Amniotic stem cell (primary cell): ENCODE data around the gene USF1.
"Not testable (repeated sequence)": the region's sequence is repeated elsewhere in the genome, so short reads cannot be mapped to it uniquely, and the experiment has no call there.

ENCODE experiments used
- DNase-seq: peaks from one replicate; lab custom pipeline; 2025; lab: John Stamatoyannopoulos, UW

USF1 gene

DNA sequence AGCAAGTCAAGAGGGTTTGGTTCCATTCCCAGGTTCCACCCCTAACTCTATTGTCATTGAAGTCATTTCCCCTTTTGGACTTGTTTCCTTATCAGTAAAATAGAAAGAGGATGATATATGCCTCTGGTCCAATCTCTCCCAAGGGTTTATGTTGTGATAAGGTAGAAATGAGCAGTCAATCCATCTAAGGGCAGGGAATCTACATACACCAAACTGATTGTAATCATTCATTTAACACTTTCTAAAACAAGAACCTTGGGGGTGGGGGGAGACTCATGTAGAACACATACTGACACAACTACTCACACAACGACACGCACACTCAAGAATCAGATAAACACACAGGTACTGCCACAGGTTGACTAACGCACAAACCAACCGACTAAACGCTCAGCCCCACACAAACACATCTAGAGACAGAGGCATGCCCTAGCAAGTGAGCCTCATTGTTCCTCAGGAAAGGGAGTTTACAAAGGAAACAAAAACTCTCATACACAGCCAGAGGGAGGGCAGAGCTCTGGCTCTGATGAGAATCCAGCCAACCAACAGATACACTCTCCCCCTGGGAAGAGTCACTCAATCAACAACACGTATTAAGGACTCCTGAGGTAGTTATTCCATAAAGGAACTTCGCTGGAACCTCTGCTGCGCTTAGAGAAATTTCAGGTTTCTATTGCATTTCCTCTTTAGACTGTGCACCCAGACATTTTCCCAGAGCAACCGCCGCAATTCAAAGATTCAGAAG is 25.9 kb downstream of the USF1 start:
- no peak for DNase-seq

- not testable (repeated sequence) for DNase-seq
Measured at GRCh38 chr1:161019111-161019660, 26.6 kb downstream of the USF1 start.

GRCh38 chr1:161018631-161018930 is 27.2 kb downstream of the USF1 start:
- DNase-seq, result no peak

GRCh38 chr1:161017756-161018630 is 27.8 kb downstream of the USF1 start:
- no peak for DNase-seq

- DNase-seq, result not testable (repeated sequence)
Measured at GRCh38 chr1:161017181-161017580, 28.6 kb downstream of the USF1 start.

DNA sequence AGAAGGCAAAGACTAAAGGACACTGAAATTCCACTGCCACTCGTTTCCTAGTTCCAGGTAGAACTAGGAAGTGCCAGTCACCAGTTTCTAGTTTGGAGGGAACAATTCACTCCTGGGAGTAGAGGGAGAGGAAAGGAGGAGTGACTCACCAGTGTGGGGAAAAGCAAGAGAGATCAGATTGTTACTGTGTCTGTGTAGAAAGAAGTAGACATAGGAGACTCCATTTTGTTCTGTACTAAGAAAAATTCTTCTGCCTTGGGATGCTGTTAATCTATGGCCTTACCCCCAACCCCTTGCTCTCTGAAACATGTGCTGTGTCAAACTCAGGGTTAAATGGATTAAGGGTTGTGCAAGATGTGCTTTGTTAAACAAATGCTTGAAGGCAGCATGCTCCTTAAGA is 29.1 kb downstream of the USF1 start:
- DNase-seq, result not testable (repeated sequence)

GRCh38 chr1:161013488-161014230 is 32.1 kb downstream of the USF1 start:
- DNase-seq, result no peak

DNA sequence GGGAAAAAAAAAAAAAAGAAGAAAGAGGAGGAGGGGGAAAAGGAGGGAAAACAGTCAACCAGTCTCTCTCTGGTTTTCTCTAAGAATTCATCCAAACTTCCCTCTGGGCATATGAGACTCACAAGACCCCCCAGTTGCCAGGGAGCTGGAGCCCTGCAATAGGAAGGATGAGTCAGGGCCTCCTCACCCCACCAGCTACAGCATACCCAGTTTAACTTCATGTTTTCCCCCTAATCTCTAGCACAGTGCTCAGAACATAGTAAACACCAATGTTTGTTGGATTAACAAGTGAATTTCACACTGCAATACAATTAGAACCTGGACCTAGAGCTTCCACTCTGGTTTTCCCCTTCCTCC is 32.7 kb downstream of the USF1 start:
- no peak for DNase-seq

DNA sequence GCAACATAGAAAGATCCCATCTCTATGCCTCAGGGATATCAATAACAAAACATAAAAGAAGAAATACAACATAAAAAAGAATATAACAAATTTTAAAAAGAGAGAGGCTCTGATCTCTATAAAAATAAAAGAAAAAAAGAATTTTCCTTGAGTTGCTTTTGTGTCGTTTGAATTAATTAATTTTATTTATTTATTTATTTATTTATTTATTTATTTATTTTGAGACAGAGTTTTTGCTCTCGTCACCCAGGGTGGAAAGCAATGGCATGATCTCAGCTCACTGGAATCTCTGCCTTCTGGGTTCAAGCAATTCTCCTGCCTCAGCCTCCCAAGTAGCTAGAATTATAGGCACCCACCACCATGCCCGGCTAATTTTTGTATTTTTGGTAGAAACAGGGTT is 33.4 kb downstream of the USF1 start:
- no peak for DNase-seq

- DNase-seq, result no peak
Measured at GRCh38 chr1:161009602-161010211, 36.1 kb downstream of the USF1 start.

GRCh38 chr1:161008869-161009510 is 36.8 kb downstream of the USF1 start:
- no peak for DNase-seq

DNA sequence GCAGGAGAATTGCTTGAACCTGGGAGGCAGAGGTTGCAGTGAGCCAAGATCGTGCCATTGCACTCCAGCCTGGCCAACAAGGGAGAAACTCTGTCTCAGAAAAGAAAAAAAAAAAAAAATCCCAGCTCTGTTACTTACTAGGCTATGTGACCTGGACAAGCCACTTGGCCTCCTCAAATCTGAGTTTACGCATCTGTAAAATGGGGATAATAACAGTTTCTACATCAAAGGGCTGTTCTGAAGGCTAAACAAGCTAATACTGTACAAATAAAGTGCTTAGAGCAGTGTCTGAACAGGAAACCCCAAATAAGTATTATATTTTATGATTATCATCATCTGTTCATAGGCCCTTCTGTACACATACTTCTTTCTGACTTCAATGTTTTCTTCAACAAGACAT is 38.4 kb downstream of the USF1 start:
- no peak for DNase-seq

DNA sequence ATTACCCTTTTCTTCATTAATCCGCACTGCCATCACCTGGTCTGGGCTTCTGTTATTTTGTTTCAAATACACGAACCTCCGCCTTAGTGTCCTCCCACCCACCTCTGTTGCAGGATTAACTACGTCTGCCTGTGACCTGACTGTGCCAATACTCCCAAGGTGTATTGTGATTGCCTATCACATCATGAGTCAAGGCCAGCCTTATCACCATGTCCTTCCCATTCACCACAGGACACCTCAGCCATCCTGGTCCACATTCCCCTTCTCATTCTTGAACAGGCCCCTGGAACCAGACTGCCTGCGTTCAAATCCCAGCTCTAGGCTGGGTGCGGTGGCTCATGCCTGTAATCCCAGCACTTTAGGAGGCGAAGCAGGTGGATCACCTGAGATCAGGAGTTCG is 39.2 kb downstream of the USF1 start:
- DNase-seq, result no peak

DNA sequence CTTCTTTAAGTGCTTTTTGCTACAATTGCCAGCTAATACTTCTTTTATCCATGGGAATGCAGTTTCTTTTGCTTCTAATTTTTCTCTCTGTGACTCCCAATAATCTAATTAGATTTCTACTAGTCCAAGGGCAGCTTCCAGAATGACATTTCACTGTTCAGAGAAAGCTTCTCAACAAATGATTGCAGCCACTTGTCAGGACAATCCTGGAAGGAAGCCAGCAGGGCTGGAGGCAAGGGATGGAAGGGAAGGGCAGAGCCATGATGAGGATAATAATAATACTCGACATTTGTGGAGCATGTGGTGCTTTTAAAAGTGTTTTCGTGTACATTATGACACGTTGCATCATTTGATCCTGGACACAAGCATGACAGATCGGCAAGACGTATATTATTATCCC is 44.3 kb downstream of the USF1 start:
- no peak for DNase-seq

GRCh38 chr1:161000736-161001480 is 44.9 kb downstream of the USF1 start:
- DNase-seq, result no peak

DNA sequence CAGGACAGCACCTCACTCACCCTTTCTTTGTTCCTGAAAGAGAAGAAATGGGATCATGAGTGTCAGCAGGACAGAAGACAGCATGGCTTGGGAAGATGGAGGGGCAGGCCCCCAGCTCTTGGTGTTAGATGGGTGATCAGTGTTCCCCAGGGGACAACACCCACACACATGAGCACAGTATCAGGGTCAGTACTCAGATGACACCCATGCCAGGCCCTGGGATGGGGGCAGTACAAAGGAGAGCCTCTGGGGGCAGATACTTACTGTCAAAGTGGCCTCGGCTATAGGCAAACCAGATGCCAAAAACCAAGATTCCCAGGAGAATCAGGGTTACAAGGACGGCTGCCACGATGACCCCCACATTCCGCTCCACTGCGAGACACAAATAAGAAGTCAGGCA is 46.4 kb downstream of the USF1 start:
- no peak for DNase-seq

- DNase-seq, result peak; percentile 31
Measured at GRCh38 chr1:160997323-160998038, 48.3 kb downstream of the USF1 start.

DNA sequence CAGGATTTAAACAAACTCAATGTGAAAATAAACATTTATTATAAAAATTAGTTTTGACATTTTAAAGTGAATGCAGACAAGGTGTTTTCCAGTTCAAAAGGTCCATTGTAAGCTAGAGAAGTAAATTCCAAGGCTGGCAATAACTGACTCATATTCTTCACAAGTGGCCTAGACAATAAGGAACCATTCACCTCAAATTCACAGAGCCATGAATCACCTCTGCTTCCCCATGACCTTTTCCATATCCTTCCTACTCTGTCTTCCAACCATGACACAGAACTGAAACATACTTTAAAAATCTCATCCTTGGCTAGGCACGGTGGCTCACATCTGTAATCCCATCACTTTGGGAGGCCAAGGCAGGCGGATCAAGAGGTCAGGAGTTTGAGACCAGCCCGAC is 49.6 kb downstream of the USF1 start:
- DNase-seq, result no peak

- DNase-seq, result peak; percentile 53
Measured at GRCh38 chr1:160993544-160994193, 52.1 kb downstream of the USF1 start.

DNA sequence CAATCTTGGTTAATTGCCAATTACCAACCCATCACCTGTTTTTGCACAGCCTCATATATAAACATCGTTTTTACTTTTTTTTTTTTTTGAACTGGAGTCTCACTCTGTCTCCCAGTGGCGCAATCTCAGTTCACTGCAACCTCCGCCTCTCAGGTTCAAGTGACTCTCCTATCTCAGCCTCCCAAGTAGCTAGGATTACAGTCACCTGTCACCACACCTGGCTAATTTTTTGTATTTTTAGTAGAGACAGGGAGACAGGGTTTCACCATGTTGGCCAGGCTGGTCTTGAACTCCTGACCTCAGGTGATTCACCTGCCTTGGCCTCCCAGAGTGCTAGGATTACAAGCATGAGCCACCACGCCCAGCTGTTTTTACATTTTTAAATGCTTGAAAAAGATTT is 53.7 kb downstream of the USF1 start:
- not testable (repeated sequence) for DNase-seq
